ENCODE measurements around the gene PHACTR1.

PHACTR1 gene

DNA sequence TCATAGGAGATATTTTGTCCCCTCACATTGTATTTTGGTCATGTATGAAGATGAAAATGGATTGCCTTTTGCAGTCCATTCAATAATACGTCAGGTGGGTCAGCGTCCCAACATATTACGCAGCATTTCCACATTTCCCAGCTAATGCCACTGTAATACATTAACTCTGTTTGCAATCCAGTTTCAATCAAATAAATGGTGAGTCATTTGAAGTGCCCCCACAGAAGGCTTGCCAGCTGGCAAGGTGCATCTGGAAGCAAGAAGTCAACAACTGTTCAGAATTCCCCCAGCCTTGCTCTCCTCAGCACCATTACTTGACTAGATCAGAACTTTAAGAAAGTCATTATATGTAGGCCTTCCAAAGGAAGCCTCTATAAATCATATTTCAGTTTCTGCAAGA is 50.4 kb downstream of the PHACTR1 start:
- no peaks in the 10 kb centered on the region for H3K4me1 ChIP-seq (ENCODE audit: control insufficient read depth, insufficient read depth, low read length, unreplicated experiment)
- H2AFZ ChIP-seq (ENCODE audit: low read length, unreplicated experiment), result no peak overlapping the region
- H3K79me2 ChIP-seq (ENCODE audit: control insufficient read depth, insufficient read depth, low read length, unreplicated experiment), result no peaks in the 10 kb centered on the region
- H3K27ac ChIP-seq (ENCODE audit: low read depth, low read length), result no peak overlapping the region
- no peaks in the 10 kb centered on the region for H3K27me3 ChIP-seq (ENCODE audit: insufficient read depth, low read length)
- no peaks in the 10 kb centered on the region for H3K36me3 ChIP-seq (ENCODE audit: insufficient read depth, low read length)
- no peak overlapping the region for H3K4me3 ChIP-seq (ENCODE audit: low read depth, low read length)

DNA sequence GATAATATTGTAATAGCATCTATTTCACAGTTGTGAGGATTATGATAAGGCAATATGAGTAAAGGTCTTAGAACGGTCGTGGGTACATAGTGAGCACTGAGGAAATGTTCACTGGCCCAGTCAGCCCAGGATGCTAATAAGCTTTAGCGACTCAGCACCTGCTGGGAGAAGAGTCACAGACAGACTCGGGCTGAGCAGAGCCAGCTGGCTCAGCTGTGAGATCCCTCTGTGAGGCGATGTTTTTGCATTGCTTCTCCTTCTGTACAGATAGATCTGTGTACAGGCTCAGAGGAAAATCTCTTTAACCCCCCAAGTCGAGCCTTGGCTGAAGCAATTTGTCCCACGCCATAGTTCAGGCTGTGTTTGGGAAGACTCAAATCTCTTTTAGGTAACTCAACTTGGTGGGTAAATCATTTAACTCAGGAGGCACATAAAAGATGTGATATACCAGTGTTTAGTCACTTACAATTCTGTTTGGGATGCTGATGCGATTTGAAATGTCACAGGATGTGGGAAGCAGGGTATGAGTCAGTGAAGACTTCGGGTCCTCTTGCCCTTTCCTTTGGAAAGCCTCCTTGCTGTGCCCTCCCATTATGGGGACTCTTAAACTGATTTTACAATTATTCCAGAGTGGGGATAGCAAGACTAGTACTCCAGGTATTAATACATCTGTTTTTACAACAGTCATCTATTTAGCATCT is 53.1 kb downstream of the PHACTR1 start:
- H3K27ac ChIP-seq (ENCODE audit: low read depth, low read length), result no peak overlapping the region
- no peaks in the 10 kb centered on the region for H3K79me2 ChIP-seq (ENCODE audit: control insufficient read depth, insufficient read depth, low read length, unreplicated experiment)
- H3K27me3 ChIP-seq (ENCODE audit: insufficient read depth, low read length), result no peaks in the 10 kb centered on the region
- no peak overlapping the region for H2AFZ ChIP-seq (ENCODE audit: low read length, unreplicated experiment)
- H3K4me1 ChIP-seq (ENCODE audit: control insufficient read depth, insufficient read depth, low read length, unreplicated experiment), result no peaks in the 10 kb centered on the region
- H3K4me3 ChIP-seq (ENCODE audit: low read depth, low read length), result no peak overlapping the region
- no peaks in the 10 kb centered on the region for H3K36me3 ChIP-seq (ENCODE audit: insufficient read depth, low read length)

DNA sequence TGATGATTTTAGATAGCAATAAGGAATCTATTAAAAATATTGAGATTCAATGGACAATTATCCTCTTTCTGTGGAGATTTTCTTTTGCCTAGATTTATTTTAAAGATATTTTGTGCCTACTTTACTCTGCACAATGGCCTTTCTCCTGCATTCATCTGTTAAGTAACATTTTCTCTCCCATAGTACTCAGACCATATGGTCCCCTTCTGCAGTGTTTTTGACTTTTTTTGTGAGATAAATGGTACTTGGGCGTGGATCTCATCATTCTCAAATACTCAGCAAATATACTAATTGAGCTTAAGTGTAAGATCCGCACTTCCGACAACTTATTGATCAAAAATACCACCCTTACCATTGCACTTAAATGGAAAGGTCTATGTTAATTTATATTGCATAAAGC is 55.8 kb downstream of the PHACTR1 start:
- no peak overlapping the region for H2AFZ ChIP-seq (ENCODE audit: low read length, unreplicated experiment)
- no peaks in the 10 kb centered on the region for H3K4me1 ChIP-seq (ENCODE audit: control insufficient read depth, insufficient read depth, low read length, unreplicated experiment)
- no peaks in the 10 kb centered on the region for H3K36me3 ChIP-seq (ENCODE audit: insufficient read depth, low read length)
- no peak overlapping the region for H3K4me3 ChIP-seq (ENCODE audit: low read depth, low read length)
- no peaks in the 10 kb centered on the region for H3K79me2 ChIP-seq (ENCODE audit: control insufficient read depth, insufficient read depth, low read length, unreplicated experiment)
- H3K27ac ChIP-seq (ENCODE audit: low read depth, low read length), result no peak overlapping the region
- H3K27me3 ChIP-seq (ENCODE audit: insufficient read depth, low read length), result no peaks in the 10 kb centered on the region

DNA sequence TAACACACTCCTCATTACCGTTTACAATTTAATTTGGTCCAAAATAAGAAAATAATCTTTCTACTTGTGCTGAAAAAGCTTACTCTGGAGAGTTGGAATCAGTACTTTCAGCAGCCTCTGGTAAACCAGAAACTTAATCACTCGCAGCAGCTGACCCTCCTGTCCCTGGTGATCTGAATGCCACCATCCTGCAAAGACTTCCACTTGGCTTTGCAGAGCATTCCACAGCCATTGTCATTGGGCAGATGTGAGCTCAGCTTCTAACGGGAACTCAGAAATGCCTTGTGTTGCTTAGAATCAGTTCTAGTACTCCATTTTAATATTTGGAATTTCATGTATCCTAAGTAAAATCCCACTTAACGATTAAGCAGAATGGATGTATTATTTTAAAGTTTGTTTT is 59.7 kb downstream of the PHACTR1 start:
- no peaks in the 10 kb centered on the region for H3K79me2 ChIP-seq (ENCODE audit: control insufficient read depth, insufficient read depth, low read length, unreplicated experiment)
- H3K4me1 ChIP-seq (ENCODE audit: control insufficient read depth, insufficient read depth, low read length, unreplicated experiment), result no peaks in the 10 kb centered on the region
- no peak overlapping the region for H3K27ac ChIP-seq (ENCODE audit: low read depth, low read length)
- H3K36me3 ChIP-seq (ENCODE audit: insufficient read depth, low read length), result no peaks in the 10 kb centered on the region
- no peak overlapping the region for H3K4me3 ChIP-seq (ENCODE audit: low read depth, low read length)
- H3K27me3 ChIP-seq (ENCODE audit: insufficient read depth, low read length), result no peaks in the 10 kb centered on the region
- H2AFZ ChIP-seq (ENCODE audit: low read length, unreplicated experiment), result no peak overlapping the region

DNA sequence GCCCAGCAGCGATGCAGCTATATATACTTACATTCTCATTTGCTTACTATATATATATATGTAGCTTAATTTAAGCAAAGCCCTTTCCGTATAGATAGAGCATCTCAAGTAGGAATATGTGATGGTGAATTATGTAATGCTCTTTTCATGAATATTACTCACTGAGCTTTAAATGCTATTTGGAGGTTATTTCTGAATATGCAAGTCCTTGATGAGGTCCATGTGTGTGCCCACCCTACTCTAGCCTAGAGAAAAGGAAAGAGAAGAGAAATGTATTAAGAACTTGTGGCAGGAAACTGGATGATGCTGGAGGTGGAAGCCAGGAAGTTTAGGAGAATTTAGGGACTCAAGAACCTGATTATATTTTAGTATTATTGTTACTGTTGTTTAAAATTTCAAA is 63.2 kb downstream of the PHACTR1 start:
- Histone ChIP-seq H3K27ac (ENCODE audit: low read depth, low read length) (no peak overlapping the region), H3K4me1 (ENCODE audit: control insufficient read depth, insufficient read depth, low read length, unreplicated experiment) (no peaks in the 10 kb centered on the region), H3K4me3 (ENCODE audit: low read depth, low read length) (no peak overlapping the region), H3K27me3 (ENCODE audit: insufficient read depth, low read length) (no peaks in the 10 kb centered on the region), H2AFZ (ENCODE audit: low read length, unreplicated experiment) (no peak overlapping the region), H3K79me2 (ENCODE audit: control insufficient read depth, insufficient read depth, low read length, unreplicated experiment) (no peaks in the 10 kb centered on the region), H3K36me3 (ENCODE audit: insufficient read depth, low read length) (no peaks in the 10 kb centered on the region)

DNA sequence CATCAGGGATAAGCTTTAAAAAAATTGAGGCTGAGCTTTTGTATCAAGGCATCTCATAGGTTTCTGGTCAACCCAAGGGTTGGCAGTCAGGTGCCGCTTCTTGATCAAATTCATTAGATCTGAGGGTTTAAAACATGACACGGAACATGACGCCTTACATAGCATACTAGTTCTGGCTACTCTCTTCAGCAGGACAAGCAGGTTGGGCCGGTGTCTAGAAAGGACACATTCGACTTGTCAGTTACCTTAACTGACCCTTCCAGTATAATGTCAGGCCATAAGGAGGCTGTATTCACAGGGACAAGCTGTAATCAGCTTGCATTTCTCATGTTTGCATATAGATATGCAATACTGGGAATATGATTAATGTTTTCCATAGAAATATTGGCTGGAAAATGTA is 65.6 kb downstream of the PHACTR1 start:
- Histone ChIP-seq H3K79me2 (ENCODE audit: control insufficient read depth, insufficient read depth, low read length, unreplicated experiment) (no peaks in the 10 kb centered on the region), H3K27me3 (ENCODE audit: insufficient read depth, low read length) (no peaks in the 10 kb centered on the region), H2AFZ (ENCODE audit: low read length, unreplicated experiment) (no peak overlapping the region), H3K4me1 (ENCODE audit: control insufficient read depth, insufficient read depth, low read length, unreplicated experiment) (no peaks in the 10 kb centered on the region), H3K36me3 (ENCODE audit: insufficient read depth, low read length) (no peaks in the 10 kb centered on the region), H3K4me3 (ENCODE audit: low read depth, low read length) (no peak overlapping the region), H3K27ac (ENCODE audit: low read depth, low read length) (no peak overlapping the region)

DNA sequence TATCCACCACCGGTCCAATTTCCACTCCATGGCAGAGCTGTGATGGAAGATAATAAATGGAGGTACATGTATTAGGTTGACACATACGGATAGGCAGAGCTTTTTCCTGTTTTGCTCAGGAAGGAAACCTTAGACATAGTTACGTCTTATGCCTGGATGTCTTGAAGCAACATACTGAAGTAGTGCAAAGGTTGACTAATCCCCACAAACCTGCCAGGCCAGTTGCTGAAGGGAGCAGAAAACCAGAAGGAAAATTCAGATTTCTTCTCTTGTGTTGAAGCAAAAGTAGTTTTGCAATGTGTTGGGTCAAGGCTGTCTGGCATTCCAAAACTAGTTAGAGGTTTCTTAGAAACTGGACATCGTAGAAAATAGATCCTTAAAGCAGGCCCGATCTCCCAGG is 68.7 kb downstream of the PHACTR1 start:
- Histone ChIP-seq H3K4me3 (ENCODE audit: low read depth, low read length) (no peak overlapping the region), H3K27me3 (ENCODE audit: insufficient read depth, low read length) (no peaks in the 10 kb centered on the region), H3K79me2 (ENCODE audit: control insufficient read depth, insufficient read depth, low read length, unreplicated experiment) (no peaks in the 10 kb centered on the region), H3K4me1 (ENCODE audit: control insufficient read depth, insufficient read depth, low read length, unreplicated experiment) (no peaks in the 10 kb centered on the region), H3K27ac (ENCODE audit: low read depth, low read length) (no peak overlapping the region), H2AFZ (ENCODE audit: low read length, unreplicated experiment) (no peak overlapping the region), H3K36me3 (ENCODE audit: insufficient read depth, low read length) (no peaks in the 10 kb centered on the region)

DNA sequence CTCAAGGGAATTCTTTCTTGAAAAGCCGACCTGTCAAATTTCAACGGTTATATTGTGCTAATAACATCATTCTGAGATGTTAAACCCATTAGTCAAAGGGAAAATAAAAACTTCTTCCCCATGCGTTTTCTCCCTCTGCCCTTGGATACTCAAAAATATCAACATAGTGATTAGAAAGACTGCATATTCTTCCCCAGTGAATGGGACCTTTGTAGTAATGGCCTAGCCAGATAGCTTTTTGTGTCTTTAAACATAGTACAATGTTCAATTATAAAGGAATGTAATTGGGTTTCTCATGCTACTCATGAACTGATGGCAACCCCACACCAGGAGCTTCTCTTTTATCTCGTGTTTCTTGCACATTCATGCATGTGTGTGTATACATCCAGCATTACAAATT is 69.4 kb downstream of the PHACTR1 start:
- no peak overlapping the region for H3K27ac ChIP-seq (ENCODE audit: low read depth, low read length)
- no peaks in the 10 kb centered on the region for H3K4me1 ChIP-seq (ENCODE audit: control insufficient read depth, insufficient read depth, low read length, unreplicated experiment)
- H3K27me3 ChIP-seq (ENCODE audit: insufficient read depth, low read length), result no peaks in the 10 kb centered on the region
- no peaks in the 10 kb centered on the region for H3K36me3 ChIP-seq (ENCODE audit: insufficient read depth, low read length)
- no peaks in the 10 kb centered on the region for H3K79me2 ChIP-seq (ENCODE audit: control insufficient read depth, insufficient read depth, low read length, unreplicated experiment)
- H2AFZ ChIP-seq (ENCODE audit: low read length, unreplicated experiment), result no peak overlapping the region
- no peak overlapping the region for H3K4me3 ChIP-seq (ENCODE audit: low read depth, low read length)

DNA sequence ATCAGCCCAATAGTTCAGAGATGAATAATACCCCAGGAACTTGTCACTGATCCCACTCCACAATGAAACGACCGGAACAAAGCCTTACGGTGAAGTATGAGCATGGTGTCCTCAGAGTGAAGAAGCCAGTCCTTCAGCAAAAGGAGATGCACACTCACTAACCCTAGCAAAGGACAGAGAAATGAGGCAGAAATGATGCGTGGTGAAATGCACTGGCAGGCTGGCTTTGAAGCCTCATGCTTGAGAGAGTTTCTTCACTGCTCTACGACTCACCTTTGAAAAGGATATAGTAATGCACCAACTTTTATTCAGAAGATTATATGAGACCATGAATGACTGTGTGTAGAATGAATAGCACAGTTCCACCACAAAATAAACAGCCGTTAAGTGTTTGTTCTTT is 74.8 kb downstream of the PHACTR1 start:
- Histone ChIP-seq H3K36me3 (ENCODE audit: insufficient read depth, low read length) (no peaks in the 10 kb centered on the region), H3K4me3 (ENCODE audit: low read depth, low read length) (no peak overlapping the region), H2AFZ (ENCODE audit: low read length, unreplicated experiment) (no peak overlapping the region), H3K79me2 (ENCODE audit: control insufficient read depth, insufficient read depth, low read length, unreplicated experiment) (no peaks in the 10 kb centered on the region), H3K4me1 (ENCODE audit: control insufficient read depth, insufficient read depth, low read length, unreplicated experiment) (no peaks in the 10 kb centered on the region), H3K27ac (ENCODE audit: low read depth, low read length) (no peak overlapping the region), H3K27me3 (ENCODE audit: insufficient read depth, low read length) (no peaks in the 10 kb centered on the region)

DNA sequence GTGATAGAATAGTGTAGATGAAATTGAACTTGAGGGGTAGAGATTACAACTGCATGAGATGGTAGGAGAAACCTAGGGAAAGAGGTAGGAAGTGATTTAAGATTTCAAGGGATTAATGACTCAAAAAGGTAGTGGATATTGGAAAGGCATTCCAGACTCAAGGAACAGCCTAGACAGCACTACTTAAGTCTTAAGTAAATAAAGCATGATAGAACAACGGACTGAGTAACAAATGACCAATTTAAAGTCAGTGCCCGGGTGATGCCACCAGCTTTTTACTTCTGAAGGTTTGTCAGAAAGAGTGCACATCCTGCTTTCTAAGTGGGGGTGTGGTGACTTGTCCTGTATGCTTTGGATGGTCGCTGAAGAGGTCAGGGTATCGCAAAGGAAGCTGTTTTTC is 81.8 kb downstream of the PHACTR1 start:
- H3K27ac ChIP-seq (ENCODE audit: low read depth, low read length), result no peak overlapping the region
- no peaks in the 10 kb centered on the region for H3K79me2 ChIP-seq (ENCODE audit: control insufficient read depth, insufficient read depth, low read length, unreplicated experiment)
- H3K4me1 ChIP-seq (ENCODE audit: control insufficient read depth, insufficient read depth, low read length, unreplicated experiment), result no peaks in the 10 kb centered on the region
- H3K36me3 ChIP-seq (ENCODE audit: insufficient read depth, low read length), result no peaks in the 10 kb centered on the region
- no peak overlapping the region for H3K4me3 ChIP-seq (ENCODE audit: low read depth, low read length)
- no peak overlapping the region for H2AFZ ChIP-seq (ENCODE audit: low read length, unreplicated experiment)
- no peaks in the 10 kb centered on the region for H3K27me3 ChIP-seq (ENCODE audit: insufficient read depth, low read length)

DNA sequence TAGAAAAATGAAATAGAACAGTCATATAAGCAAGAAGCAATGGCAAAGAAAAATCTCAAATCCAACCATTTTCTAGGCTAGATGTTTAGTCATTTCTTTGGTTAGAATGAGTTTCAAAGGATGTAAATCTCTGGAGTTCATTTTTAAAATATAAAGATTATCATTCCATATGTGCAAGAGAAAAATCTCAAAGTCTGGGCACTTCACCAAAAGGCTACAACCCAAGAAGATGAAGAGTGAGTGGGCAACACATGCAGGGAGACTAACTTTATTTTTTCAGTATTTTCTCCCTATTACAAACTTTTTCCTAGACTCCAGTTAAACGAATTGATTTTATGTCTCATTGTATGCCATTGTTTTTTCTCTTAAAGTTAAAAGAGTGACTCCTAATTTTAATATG is 83.6 kb downstream of the PHACTR1 start:
- no peaks in the 10 kb centered on the region for H3K79me2 ChIP-seq (ENCODE audit: control insufficient read depth, insufficient read depth, low read length, unreplicated experiment)
- H3K27ac ChIP-seq (ENCODE audit: low read depth, low read length), result no peak overlapping the region
- H3K27me3 ChIP-seq (ENCODE audit: insufficient read depth, low read length), result no peaks in the 10 kb centered on the region
- no peak overlapping the region for H2AFZ ChIP-seq (ENCODE audit: low read length, unreplicated experiment)
- H3K4me1 ChIP-seq (ENCODE audit: control insufficient read depth, insufficient read depth, low read length, unreplicated experiment), result no peaks in the 10 kb centered on the region
- H3K4me3 ChIP-seq (ENCODE audit: low read depth, low read length), result no peak overlapping the region
- H3K36me3 ChIP-seq (ENCODE audit: insufficient read depth, low read length), result no peaks in the 10 kb centered on the region

Measured in ACC112 (cell line).